Activated T-cell treated with anti-CD3 and anti-CD28 coated beads for 1 hour (primary cell): ENCODE measurements around the gene CELF5.
"Not testable (repeated sequence)": the region's sequence is repeated elsewhere in the genome, so short reads cannot be mapped to it uniquely, and the experiment has no call there.

Experiments used
- DNase-seq: peaks from one replicate; pipeline ENCODE4 v3.0.0-alpha.2; 2020; ENCODE audit warnings: low read depth

Gene CELF5

DNA sequence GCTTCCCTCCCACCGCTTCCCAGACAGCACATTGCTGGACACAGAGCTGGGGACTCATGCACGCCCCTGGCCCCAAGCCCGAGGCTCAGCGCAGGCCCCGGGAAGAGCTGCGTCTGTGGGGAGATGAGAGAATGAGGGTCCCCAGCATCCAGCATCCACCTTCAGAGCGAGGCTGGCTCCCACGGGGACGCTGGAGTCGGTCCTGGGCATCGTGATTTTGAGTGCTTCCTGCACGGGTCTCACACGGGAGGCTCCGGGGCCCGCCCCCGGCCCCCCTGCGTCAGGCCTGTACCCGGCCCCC lies 34.0 kb upstream of the CELF5 start:
- DNase-seq, result no peak

DNA sequence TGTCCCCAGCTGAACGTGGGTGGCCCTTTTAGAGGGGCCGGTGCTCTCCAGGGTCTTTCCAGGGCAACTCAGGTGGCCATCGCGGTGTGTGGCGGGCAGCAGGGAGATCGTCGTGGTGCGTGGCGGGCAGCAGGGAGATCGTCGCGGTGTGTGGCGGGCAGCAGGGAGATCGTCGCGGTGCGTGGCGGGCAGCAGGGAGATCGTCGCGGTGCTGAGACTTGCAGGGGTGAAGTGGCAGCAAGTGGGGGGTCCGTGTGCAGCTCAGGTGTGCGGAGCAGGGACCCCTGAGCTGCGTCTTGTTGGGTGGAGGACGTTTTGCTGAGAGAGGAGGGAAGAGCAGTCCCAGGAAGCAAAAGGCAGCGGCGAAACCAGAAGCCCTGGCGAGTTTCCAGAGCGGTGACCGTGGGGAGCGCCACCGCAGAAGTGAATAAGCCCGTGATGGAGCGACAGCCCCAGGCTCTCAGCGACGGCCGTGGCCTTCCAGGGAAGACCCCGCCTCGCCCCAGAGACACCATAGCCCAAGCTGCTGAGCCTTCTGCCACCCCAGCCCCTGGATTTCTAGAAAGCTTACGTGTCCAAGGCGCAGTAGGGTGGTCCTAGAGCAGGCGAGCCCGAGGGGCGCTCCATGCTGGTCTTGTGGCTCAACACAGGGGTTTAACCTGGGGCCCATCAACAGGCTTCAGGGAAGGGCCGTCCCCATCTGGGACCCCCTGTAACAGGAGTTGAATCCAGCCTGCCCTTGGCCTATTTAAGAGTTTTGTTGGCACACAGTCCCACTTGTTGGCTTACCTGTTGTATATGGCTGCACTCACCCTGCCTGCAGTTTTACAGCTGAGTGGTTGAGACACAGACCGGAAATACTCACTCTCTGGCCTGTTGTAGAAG lies 33.3 kb upstream of the CELF5 start:
- no peak for DNase-seq

DNA sequence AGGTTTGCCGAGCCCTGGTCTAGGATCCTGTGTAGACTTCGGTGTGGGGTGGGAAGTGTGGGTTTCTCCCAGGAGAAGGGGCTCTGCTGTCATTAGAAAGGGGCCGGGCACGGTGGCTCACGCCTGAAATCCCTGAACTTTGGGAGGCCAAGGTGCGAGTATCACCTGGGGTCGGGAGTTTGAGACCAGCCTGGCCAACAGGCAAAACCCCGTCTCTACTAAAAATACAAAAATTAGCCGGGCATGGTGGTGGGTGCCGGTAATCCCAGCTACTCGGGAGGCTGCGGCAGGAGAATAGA lies 32.7 kb upstream of the CELF5 start:
- not testable (repeated sequence) for DNase-seq

DNA sequence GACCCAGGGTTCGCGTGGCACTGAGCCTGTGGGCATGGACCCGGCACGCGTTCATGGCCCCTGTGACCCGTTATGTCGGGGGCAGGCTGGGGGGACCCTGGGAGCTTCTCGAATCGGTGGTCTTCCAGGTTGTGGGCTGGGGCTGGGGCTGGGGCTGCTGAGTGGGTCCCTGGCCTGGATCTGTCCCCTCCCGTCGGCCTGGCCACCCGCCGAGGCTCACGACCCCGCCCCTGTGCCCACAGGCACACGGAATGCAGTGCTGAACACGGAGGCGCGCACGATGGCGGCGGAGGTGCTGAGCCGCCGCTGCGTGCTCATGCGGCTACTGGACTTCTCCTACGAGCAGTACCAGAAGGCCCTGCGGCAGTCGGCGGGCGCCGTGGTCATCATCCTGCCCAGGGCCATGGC lies 32.2 kb upstream of the CELF5 start:
- DNase-seq, result no peak

DNA sequence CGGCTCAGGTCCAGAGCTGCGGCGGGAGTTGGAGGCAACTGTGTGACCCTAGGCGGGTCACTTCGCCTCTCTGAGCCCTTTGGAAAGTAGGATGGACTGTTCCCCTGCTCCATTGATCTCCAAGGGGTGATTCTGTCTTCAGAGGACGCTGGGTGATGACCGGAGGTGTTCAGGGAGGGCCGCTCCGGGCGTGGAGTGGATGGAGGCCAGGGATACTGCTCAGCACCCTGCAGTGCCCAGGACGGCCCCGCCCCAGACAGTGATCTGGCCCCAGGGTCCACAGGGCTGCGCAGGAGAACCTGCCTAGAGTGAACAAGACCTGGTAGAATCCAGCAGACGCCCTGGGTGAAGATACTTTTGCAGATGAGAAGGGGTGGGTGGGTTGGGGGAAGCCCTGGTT lies 31.8 kb upstream of the CELF5 start:
- no peak for DNase-seq

DNA sequence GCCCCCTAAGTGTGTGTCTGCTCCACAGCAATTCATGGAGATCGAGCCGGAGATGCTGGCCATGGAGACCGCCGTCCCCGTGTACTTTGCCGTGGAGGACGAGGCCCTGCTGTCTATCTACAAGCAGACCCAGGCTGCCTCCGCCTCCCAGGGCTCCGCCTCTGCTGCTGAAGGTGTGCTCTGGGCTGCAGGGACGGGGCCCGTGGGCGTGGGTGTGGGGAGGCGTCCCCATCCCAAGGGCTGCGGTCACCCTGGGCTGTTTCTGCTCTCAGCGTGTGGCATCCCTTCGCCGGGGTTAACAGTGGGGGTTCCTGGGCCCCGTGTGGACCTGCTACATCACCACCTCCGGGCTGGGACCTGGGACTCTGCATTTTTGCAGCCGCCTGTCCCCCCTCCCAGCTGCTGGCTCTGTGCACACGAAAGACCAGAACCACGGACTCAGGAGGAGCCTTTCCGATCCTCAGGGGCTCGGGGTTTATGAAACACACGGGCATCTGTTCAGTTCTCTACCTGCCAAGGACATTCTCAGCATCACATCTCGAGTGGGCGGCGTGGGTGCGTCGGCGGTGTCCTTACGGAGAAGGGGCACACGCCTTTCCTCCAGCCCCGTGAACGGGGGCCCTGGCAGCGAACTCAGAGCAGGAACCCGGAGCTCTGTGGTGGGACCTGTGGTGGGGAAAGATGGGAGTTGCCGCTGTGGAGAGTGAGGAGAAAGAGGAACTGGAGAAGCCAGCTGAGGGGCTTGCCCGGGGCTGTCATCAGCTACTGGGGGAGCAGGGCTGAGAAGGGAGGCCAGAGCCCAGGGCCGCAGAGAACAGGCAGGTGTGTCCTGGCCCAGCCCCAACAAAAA lies 31.0 kb upstream of the CELF5 start:
- no peak for DNase-seq

DNA sequence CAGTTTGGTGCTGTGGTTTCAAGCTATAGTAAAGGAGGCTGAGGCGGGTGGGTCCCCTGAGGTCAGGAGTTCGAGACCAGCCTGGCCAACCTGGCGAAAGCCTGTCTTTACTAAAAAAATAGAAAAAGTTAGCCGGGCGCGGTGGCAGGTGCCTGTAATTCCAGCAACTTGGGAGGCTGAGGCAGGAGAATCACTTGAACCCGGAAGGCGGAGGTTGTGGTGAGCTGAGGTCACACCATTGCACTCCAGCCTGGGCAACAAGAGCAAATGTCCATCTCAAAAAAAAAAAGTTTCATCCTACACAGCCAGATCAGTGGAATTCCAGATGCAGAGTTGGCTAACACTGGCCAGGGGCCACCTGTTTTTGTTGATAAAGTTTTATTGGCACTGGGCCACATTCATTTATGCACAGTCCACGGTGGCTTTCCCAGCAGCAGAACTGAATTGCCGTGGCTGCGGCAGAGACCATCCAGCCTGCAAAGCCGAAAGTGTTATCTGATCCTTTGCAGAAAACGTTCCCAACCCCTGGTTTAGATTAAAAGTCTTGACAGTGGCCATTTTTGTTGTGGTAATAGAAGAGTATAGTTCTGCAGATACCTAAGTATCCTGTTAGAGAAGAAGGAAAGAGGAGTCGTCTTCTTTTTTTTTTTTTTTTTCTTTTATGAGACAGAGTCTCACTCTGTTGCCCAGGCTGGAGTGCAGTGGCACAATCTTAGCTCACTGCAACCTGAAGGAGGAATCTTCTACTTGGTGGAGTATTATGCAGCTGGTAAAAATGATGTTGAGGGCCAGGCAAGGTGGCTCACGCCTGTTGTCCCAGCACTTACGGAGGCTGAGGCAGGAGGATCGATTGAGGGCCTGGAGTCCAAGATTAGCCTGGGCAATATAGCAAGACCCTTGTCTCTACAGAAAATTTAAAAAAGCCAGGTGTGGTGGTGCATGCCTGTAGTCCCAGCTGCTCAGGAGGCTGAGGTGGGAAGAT lies 30.1 kb upstream of the CELF5 start:
- no peak for DNase-seq

DNA sequence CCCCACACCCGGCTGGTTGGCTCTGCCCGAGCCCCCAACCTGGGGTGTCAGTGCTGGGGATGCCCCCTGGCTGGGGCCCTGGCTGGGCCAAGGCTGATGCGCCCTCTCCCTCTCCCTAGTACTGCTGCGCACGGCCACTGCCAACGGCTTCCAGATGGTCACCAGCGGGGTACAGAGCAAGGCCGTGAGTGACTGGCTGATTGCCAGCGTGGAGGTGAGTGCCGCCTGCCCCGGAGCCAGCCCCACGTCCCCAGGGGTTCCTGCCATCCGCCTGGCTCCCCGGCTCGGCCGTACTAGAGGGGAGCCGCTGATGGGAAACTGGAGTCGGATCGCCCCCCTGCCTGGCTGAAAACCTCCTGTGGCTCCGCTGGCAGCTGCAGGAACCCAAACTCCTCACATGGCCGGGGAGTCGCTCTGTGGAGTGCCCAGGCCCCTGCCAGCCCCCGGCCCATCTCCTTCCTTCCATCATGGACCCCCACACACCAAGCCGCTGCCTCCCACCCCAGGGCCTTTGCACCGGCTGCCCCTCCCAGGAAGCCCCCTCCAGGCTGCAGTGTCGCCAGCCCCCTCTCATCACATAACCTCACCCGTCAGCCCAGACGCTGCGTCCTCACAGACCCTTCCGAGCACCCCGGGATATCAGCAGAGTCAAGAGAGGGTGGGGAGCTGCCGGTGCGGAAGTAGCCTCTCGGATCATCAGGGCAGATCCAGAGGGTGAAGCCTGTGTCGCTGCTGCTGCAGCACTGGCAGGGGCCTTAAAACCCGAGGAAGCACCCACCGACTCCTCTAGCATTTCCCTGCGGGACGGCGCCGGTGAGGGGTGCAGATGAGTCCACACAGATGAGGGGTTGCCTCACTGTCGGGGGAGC lies 28.2 kb upstream of the CELF5 start:
- no peak for DNase-seq

DNA sequence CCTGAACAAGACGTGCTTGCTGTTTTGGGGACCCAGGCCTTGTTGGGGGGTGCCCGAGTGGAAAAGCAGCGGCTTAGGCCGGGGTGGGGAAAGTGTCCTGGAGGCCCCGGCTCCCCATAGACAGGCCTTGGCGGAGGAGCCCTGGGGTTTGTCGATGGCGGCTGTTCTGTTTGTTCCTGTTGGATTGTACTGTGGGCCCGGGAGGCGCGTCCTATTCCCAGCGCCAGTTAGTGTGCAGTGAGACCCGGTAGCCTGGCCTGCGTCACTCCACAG lies 27.6 kb upstream of the CELF5 start:
- no peak for DNase-seq

DNA sequence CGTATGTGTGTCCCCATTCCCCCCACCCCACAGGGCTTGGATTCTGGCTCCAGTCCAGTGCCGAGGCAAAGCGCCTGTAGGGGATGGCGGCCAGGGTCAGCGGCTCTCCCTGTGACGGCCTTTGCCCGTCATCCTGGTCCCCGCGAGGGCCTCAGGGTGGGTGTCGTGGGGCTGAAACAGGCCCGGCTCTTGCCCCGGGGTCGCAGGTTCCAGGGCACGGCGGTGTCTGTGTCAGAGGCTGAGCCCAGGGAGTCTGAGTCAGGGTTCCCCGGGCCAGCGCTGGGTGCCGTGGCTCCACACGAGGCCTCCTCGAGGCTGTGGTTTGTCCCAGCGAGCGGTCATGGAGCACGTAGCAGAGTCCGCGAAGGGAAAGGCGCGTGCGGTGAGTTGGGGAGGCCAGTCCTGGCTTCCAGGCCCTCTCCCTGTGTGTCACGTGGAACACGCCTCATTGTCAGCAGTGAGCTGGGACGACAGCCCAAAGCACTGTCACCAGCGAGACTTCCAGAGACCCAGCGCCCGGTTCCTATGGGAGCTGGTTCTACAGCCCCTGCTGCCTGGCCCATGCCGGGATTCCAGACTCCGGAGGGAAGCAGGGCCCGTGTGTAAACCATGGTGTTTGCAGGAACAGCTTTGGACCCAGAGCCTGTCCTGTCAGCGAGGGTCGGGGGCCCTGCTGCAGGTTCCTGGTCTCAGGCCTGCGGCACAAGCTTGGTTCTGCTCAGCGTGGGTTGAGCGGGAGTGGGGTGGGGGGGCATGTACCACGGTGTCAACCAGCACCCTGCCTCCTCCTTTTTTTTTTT lies 25.4 kb upstream of the CELF5 start:
- DNase-seq, result no peak

DNA sequence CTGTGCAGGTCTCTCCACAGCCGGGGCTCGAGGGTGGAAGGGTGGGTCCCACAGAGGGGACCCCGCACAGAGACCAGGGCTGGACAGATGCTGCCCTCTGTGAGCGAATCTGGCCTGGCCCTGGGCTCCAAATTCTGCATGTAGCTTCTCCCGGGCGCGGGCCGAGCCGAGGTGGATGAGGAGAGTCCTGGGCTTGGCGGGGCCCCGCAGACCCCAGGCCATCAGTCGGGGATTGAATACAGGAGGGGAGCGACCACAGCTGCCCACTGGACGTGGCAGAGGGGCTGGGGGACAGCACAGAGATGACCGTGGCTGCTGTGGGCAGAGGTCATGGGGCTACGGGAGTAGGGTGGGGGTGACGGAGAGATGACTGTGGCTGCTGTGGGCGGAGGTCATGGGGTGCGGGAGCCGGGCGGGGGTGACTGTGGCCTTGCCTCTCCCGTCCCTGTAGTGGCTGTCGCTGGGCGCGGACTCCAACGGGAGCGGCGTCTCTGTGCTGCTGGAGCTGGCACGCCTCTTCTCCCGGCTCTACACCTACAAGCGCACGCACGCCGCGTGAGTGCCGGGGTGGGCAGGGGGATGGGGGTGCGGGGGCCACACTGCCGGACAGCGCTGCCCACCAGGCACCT lies 23.3 kb upstream of the CELF5 start:
- no peak for DNase-seq

DNA sequence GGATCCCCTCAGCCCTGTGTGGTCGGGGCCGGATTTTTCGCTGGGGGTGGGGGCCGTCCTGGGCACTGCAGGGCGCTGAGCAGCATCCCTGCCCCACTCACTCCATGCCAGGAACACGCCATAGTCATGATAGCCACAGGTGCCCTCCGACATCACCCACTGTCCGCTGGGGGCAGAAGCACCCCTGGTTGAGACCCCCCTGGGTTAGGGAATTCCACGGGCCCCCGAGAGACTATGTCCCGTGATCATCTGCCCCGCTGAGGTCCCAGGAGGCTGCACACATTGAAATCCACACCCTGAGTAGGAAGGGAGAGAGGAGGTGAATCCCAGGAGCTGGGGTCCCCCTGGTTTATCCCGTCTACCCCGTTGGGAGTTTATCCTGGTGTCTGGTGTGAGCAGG lies 22.6 kb upstream of the CELF5 start:
- no peak for DNase-seq

DNA sequence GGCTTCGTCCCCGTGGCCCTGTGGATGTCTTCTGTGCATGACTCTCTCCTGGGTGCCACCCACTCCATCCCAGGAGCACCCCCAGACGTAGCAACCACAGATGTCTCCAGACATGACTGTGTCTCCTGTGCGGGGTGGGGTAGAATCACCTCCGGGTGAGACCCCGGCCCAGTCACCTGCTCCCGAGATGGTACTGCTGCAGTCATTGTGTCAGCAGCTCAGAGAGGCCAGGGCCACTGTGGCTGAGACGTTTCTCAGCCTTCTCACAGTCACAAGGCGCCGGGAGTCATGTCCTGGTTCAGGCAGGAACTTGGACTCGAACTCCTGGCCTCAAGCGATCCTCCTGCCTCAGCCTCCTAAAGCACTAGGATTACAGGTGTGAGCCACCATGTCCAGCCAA lies 22.1 kb upstream of the CELF5 start:
- no peak for DNase-seq

DNA sequence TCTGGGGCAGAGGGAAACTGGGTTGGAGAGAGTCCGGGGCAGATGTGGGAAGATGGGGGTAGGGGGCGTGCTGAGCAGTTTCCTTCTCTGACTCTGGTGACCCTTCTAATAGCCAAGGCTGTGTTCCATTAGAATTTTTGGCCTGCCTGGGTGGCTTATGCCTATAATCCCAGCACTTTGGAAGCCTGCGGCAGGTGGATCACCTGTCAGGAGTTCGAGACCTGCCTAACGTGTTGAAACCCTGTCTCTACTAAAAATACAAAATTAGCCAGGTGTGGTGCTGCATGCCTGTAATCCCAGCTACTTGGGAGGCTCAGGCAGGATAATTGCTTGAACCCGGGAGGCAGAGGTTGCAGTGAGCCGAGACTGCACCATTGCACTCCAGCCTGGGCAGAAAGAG lies 21.6 kb upstream of the CELF5 start:
- DNase-seq, result not testable (repeated sequence)

DNA sequence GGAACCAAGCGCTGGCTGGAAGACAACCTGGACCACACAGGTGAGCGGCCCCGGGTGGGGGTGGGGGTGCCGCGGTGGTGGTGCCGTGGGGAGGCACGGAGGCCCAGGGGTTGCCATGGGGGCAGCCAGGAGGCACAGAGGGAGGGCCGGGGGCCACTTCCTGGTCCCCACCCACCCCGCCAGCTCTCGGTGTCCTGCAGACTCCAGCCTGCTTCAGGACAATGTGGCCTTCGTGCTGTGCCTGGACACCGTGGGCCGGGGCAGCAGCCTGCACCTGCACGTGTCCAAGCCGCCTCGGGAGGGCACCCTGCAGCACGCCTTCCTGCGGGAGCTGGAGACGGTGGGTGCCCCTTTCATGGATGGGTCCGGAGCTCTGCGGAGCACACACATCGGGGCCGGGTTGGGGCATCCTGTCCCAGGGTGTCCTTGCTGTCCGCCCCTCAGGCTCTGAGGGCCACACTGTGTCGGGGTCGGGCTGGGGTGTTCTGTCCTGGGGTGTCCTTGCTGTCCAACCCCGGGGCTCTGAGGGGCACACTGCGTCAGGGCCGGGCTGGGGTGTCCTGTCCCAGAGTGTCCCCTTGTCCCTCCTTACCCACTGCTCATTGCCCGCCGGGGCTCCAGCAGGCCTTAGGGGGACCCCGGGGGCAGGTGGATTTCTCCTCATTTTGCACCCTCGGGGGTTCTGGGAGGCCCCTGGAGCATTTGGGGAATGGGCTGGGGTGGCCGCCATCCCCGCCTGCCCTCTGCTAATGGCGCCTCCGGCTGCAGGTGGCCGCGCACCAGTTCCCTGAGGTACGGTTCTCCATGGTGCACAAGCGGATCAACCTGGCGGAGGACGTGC lies 20.4 kb upstream of the CELF5 start:
- DNase-seq, result no peak

DNA sequence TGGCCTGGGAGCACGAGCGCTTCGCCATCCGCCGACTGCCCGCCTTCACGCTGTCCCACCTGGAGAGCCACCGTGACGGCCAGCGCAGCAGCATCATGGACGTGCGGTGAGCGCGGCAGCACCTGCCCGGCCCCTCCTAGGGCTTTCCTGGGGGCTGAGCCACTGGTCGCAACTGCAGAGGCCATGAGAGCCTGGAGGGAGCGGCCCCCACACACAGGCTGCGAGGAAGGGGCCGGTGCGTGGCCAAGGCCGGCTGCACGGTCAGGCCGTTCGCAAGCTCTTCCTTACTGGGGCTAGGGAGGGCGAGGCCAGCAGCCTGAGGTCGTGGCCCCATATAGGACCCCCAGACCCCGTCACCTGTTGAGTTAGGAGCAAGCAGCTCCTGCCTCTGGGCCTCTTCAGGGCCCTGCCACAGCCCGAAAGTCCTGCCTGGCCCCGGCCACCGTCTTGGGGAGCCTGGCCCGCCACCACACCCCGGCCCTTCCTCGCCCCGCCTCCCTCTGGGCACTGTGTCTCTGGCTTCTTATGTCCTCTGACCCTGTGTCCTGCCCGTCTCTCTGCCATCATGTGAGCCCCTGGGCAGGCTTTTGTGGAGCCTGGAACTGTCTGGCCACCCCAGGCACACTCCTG lies 19.7 kb upstream of the CELF5 start:
- no peak for DNase-seq

DNA sequence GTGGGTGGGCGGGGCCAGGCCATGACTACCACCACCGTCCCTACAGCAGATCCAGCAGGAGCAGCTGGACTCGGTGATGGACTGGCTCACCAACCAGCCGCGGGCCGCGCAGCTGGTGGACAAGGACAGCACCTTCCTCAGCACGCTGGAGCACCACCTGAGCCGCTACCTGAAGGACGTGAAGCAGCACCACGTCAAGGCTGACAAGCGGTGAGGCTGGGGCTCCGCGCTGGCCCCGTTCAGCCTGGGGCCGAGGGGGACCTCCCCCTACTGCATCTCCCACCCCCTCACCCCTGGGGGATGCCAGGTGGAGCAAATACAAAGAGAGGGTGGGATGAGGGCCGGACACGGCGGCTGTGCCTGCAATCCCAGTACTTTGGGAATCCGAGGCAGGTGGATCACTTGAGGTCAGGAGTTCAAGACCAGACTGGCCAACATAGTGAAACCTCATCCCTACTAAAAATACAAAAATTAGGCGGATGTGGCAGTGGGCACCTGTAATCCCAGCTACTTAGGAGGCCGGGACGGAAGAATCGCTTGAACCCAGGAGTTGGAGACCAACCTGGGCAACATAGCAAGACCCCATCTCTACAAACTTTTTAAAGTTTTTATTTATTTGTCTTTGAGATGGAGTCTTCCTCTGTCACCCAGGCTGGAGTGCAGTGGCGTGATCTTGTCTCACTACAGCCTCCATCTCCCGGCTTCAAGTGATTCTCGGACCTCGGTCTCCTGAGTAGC lies 18.1 kb upstream of the CELF5 start:
- DNase-seq, result no peak
